NT2/D1 (cell line): Measurements from ENCODE around the gene SUSD3.

Source experiments
- DNase-seq: peaks from one replicate; pipeline ENCODE4 v3.0.0-alpha.2; 2011; ENCODE audit warnings: low read depth, low spot score
- H3K27me3 ChIP-seq: 2 replicates; pipeline ENCODE4 v1.6.0; 2011; ENCODE audit warnings: mild to moderate bottlenecking; ENCODE audit not compliant: insufficient read length, insufficient read depth
- H3K36me3 ChIP-seq: 2 replicates; pipeline ENCODE4 v1.6.1; 2011; ENCODE audit warnings: mild to moderate bottlenecking, low read length, mixed read lengths; ENCODE audit not compliant: insufficient read depth, insufficient read length
- H3K4me1 ChIP-seq: 2 replicates; pipeline ENCODE4 v1.5.1; 2011; ENCODE audit not compliant: insufficient read depth, insufficient read length
- H3K4me3 ChIP-seq: 2 replicates; pipeline ENCODE4 v1.5.1; 2011; ENCODE audit warnings: low read depth; ENCODE audit not compliant: insufficient read length
- H3K9ac ChIP-seq: 2 replicates; pipeline ENCODE4 v1.6.0; 2011; ENCODE audit warnings: low read depth; ENCODE audit not compliant: insufficient read length
- H3K9me3 ChIP-seq: 2 replicates; pipeline ENCODE4 v1.5.1; 2011; ENCODE audit warnings: mild to moderate bottlenecking, low read length; ENCODE audit not compliant: insufficient read depth
- SUZ12 ChIP-seq: IDR thresholded peaks from 2 replicates; pipeline ENCODE4 v1.6.1; 2011; ENCODE audit not compliant: insufficient read length, insufficient read depth; ENCODE audit errors: extremely low read depth
- YY1 ChIP-seq: IDR thresholded peaks from 2 replicates; pipeline ENCODE4 v1.6.1; 2011; ENCODE audit not compliant: insufficient read length, insufficient read depth
- ZNF274 ChIP-seq: IDR thresholded peaks from 2 replicates; pipeline ENCODE4 v1.6.1; 2011; ENCODE audit warnings: mild to moderate bottlenecking, low read depth, low read length

Gene SUSD3

GRCh38 chr9:93091056-93091452 lies 32.6 kb downstream of the SUSD3 start:
- Histone ChIP-seq H3K27me3 (no peaks in the 10 kb centered on the region), H3K9me3 (0 out of 2 replicates have a peak, but pooled peaks cover 8% of the 10 kb centered on the region), H3K9ac (no peak overlapping the region), H3K4me3 (no peak overlapping the region), H3K4me1 (peaks cover 7% of the 10 kb centered on the region), H3K36me3 (no peaks in the 10 kb centered on the region)
- no peak for DNase-seq
- TF ChIP-seq YY1 (no peak), ZNF274 (no peak), SUZ12 (no peak)

GRCh38 chr9:93091453-93092081 lies 33.1 kb downstream of the SUSD3 start:
- no peaks in the 10 kb centered on the region for H3K36me3 ChIP-seq
- peaks cover 7% of the 10 kb centered on the region for H3K4me1 ChIP-seq
- DNase-seq: no peak
- H3K9me3 ChIP-seq: 0 out of 2 replicates have a peak, but pooled peaks cover 8% of the 10 kb centered on the region
- peaks cover under 1% of the 10 kb centered on the region for H3K27me3 ChIP-seq
- no peak overlapping the region for H3K9ac ChIP-seq
- no peak overlapping the region for H3K4me3 ChIP-seq
- TF ChIP-seq ZNF274: no peak
- TF ChIP-seq YY1: no peak
- no peak for TF ChIP-seq SUZ12

- Histone ChIP-seq H3K27me3 (peaks cover 8% of the 10 kb centered on the region), H3K4me3 (no peak overlapping the region), H3K9me3 (0 out of 2 replicates have a peak, but pooled peaks cover 8% of the 10 kb centered on the region), H3K36me3 (no peaks in the 10 kb centered on the region), H3K9ac (no peak overlapping the region), H3K4me1 (peaks cover 12% of the 10 kb centered on the region)
- TF ChIP-seq SUZ12: no peak
- TF ChIP-seq ZNF274: no peak
- no peak for DNase-seq
Observed at GRCh38 chr9:93092251-93092991, 33.9 kb downstream of the SUSD3 start.

DNA sequence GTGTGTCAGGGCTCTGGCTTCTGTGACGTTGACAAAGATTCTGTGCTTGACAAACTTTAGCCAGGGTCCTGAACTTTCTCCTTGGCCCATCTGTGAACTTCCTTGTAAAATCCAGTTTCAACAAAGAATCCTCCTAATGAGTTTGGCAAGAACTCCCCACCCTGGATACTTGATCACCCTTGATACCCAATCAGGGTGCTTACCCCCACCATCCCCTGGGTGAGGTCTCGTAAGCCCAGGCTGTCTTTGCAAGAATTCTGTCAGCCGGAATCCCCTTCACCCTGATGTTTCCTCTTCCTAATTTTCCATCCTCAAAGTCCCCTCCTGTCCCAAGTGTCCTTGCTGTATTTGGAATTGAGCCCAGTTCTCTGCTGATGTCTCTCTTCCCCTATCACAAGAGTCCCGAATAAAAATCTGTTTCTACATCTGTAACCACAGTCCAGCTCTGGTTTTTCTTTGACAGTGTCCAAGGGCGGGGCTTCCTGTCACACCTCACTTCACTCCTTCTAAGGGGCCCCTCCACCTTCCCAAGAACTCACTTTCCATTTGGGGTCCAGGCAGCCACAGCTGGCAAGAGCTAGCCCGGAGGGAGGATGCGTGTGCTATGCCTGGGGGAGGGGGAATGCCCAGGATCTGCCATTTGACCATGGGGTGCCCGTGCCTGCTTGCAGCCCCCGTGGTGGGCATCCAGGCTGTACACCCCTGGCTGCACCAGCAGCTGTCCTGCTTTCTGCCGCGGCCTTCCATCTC lies 34.8 kb downstream of the SUSD3 start:
- Histone ChIP-seq H3K36me3 (no peaks in the 10 kb centered on the region), H3K27me3 (peaks cover 8% of the 10 kb centered on the region), H3K4me1 (peaks cover 17% of the 10 kb centered on the region), H3K9me3 (0 out of 2 replicates have a peak, but pooled peaks cover 8% of the 10 kb centered on the region), H3K4me3 (no peak overlapping the region), H3K9ac (no peak overlapping the region)
- no peak for TF ChIP-seq ZNF274
- no peak for TF ChIP-seq SUZ12
- no peak for TF ChIP-seq YY1
- DNase-seq: no peak

- TF ChIP-seq YY1 (no peak), ZNF274 (no peak), SUZ12 (no peak)
- no peak for DNase-seq
- Histone ChIP-seq H3K27me3 (peaks cover 8% of the 10 kb centered on the region), H3K9me3 (0 out of 2 replicates have a peak, but pooled peaks cover 8% of the 10 kb centered on the region), H3K4me3 (no peak overlapping the region), H3K4me1 (peaks cover 20% of the 10 kb centered on the region), H3K9ac (no peak overlapping the region), H3K36me3 (no peaks in the 10 kb centered on the region)
Observed at GRCh38 chr9:93093877-93094657, 35.6 kb downstream of the SUSD3 start.

DNA sequence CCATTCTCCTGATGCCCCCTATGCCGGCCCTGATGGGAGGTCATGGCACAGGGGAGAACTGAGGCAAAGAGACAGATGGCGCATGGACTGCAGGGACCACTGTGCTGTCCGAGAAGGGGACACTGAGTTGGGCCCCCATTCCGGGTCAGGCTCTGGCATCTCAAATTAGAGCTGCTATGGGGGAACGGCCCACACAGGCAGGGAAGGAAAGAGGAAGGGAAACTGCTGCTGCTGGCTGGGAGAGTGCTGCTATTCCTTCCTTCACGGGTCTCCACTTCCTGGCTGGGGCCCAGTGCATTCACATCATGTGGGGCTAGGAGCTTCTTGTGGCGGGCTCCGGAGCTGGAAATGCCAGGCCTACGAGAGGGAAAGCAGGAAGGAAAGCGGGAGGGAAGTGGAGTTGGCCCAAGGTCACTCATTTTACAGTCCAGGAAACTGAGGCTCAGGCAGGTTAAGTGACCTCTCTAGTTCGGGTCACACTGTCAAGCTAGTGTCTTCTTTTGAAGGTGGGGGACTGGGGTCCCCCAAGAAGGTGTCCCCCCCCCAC lies 36.2 kb downstream of the SUSD3 start:
- H3K4me3 ChIP-seq: peak overlapping the region; percentile 30
- H3K9me3 ChIP-seq: 0 out of 2 replicates have a peak, but pooled peaks cover 8% of the 10 kb centered on the region
- H3K27me3 ChIP-seq: peaks cover 8% of the 10 kb centered on the region
- no peaks in the 10 kb centered on the region for H3K36me3 ChIP-seq
- DNase-seq: no peak
- no peak for TF ChIP-seq SUZ12
- H3K4me1 ChIP-seq: peaks cover 20% of the 10 kb centered on the region
- H3K9ac ChIP-seq: peak overlapping the region; percentile 65
